NCI-H446 (cell line): ENCODE data around the gene ME3.
"Not testable (repeated sequence)": the region's sequence is repeated elsewhere in the genome, so short reads cannot be mapped to it uniquely, and the experiment has no call there.

Experiments
- DNase-seq, 2 experiments: peaks; one replicate each; lab custom pipeline; 2025; lab: John Stamatoyannopoulos, UW

The ME3 gene

DNA sequence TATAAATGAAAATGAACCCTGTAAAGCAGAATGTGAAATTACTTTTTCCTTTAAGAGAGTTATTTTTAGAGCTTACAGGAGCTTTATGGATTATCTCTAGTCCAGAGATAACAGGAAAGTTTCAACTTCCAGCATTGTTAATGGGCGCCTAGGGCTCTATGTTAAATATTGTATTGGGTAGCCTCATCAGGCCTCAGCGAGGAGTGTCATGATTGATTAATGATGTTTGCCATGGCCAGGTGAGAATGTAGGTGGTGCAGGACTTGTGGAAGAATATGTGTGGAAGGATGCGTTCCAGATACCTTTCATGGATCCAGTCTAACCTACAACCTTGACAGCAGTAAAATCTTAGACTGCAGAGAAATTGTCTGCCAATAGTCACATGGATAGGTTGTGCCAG, 50.6 kb downstream of the ME3 start:
- DNase-seq = no peak

- DNase-seq = no peak
These were observed 51.4 kb downstream of the ME3 start for GRCh38 chr11:86620891-86621521.

DNA sequence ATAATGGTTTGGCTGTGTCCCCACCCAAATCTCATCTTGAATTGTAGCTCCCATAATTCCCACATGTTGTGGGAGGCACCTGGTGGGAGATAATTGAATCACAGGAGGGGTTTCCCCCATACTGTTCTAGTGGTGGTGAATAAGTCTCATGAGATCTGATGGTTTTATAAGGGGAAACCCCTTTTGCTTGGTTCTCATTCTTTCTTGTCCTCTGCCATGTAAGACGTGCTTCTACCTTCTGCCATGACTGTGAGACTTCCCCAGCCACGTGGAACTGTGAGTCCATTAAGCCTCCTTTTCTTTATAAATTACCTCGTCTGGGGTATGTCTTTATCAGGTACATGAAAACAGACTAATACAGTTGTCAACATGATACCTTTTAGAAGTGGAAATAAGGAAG, 53.0 kb downstream of the ME3 start:
- DNase-seq = not testable (repeated sequence)

- no peak for DNase-seq
These were observed 54.9 kb downstream of the ME3 start for GRCh38 chr11:86617502-86617901.

DNA sequence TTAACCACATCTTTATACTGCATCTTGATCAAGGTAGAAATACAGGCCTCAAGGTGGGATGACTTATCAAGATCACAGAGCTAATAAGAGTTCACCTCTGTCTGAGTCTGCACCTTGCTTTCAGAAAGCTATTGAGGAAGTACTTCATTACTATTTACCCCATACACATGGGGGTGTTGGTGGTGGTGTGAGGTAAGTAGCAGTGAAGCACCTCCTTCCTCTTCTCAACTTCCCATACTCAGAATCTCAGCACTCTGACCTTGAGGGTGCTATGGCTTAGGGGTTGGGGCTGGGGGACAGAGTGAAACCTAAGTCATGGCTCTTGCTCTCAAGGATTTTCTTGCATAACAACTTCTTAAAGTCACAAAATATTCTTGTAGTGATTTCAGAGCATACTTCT, 56.9 kb downstream of the ME3 start:
- no peak for DNase-seq

DNA sequence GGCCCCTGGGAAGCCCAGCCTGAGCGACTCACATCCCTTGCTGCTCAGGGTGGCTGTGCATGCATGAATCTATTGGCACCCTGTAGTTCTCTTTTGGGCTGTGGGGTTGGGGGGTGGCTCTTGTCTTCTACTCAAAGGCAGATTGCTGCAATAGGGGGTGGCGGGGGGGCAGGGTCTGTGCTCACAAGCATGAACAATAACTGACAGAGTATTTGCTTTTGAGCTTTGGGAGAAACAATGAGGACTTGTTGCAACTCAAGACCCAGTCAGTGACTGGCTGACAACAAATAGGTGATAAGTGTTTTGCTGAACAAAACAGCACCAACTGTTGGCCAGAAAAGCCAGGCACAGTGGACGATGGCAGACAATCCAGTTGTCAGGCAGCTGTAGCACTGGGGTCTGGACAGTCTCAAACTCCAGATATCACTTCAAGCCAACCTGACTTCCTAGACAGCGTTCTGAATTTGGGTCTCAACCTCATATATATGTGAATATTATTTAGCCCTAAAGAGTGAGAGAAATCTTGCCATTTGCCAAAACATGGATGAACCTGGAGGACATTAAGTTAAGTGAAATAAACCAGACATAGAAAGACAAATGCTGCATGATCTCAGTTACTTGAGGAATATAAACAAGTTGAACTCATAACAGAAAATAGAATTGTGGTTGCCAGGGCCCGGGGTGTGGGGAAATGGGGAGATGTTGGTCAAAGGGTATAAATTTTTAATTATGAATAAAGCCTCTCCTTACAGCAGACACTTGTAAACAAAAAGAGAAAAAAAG, 61.7 kb downstream of the ME3 start:
- no peak for DNase-seq

- peak; percentile 65 to 87 for DNase-seq
These were observed 64.1 kb downstream of the ME3 start for GRCh38 chr11:86608251-86608799.

DNA sequence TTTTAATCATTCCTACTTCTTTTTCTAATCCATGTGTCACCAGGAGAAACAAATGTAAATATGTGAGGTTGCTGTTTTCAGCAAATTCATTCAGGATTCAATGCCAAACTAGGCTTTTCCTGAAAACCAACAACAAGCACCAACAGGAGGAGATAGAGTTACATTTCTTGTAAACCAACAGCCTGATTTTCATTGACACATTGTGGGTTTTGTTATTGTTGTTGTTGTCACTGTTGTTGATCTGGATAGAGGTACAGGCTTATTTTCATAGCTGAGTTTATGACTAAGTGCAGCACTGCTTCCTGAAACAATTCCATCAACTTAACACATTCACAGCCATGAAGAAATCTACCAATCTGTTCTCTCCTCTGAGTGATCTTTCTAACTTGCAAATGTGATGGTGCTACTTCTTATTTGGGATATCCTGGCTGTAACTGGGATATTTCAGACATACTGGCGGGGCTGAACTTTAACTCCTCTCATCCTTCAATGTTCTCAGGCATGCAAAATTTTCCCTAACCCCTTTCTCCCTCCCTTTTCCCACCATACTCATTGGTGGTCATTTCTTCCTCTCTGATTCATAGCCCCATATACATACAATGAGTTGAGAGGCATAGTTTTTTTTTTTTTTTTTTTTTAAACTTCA, 65.5 kb downstream of the ME3 start:
- DNase-seq = no peak

- no peak for DNase-seq
These were observed 66.1 kb downstream of the ME3 start for GRCh38 chr11:86606270-86606835.

DNA sequence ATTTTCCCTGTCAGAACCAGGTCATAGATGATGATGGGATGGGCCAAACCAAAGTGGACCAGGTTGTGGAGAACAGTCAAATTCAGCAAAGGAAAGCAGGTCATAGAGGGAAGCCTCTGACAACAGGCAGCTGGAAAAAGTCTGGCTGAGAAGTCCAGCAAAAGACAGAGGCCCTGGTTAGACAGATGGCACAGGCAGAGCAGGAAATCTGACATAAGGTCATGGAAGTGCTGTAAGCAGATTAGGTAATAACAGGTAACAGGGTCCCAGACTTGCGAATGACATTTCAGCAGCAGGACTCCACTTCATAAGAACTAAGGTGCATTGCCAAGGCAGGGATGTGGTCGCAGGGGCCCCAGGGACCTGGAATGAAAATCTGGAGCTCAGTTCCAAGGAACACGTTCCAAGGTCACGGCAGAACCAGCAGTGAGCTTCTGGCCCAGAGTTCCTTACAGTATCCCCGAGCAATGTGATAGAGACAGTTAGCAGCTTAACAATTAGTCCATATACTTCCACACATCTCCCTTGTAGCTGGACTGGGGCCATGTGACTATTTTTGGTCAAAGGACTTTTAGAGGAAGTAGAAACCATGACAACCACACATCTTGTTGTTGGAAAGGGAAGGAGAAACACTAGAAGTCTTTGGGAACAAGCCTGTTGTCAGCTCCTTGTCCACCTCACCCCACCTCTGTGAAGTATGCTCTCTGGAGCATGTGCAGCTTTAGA, 75.4 kb downstream of the ME3 start:
- DNase-seq = peak in 1 of 2 experiments; percentile 42

DNA sequence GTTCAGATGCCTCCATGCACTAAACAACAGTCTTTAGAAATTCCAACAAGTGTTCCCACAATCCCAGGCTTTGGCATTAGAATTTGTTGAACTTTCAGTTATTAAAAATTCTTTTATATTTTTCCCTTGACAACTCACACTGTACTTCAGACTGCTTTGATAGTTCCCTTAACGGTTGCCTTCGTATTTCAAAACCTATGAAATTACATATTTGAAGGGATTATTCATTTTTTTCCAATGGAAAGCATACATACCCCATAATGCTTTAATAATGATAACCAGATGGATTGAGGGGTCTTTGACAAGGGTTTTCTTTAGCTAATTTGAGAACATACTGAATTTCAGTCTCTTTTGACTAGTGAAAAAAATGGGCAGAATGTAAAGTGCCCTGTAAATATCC, 76.5 kb downstream of the ME3 start:
- DNase-seq = no peak

DNA sequence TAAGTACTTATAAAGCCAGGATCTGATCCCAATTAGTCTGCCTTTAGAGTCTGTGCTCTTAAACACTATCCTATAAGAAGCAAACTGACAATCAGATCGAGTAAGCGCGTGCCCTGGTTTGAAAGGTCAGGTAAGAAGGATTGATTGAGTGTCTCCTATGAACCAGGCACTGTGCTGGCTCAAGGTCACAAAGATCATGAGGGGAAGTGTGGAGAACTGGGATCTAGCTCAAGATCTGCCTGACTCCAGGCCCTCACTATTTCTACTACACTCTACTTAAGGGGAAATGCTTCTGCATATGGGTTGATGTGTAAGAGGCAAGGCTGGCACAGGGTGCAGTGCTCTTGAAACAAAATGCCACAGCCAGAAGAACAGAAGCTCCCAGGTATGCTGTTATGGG, 77.0 kb downstream of the ME3 start:
- no peak for DNase-seq

DNA sequence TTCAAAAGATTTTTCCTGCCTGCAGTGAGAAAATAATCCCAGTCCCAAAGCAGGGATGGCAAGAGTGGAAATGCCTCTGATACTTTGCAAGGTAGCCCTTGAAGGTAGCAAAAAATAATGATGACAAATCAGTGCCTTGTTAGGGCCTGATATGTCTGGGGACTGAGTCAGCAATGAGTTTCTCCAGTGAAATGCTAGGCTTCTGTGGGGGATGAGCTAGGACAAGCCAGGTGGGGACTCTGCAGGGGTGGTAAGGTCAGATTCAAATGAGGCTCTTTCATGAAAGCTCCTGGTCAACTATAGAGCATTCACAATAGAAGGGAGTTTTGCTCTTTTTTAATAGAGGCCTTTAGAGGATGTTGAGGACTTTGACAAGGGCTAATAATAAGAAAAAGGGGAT, 77.7 kb downstream of the ME3 start:
- DNase-seq = no peak

GRCh38 chr11:86593833-86594232, 78.6 kb downstream of the ME3 start:
- DNase-seq = no peak

DNA sequence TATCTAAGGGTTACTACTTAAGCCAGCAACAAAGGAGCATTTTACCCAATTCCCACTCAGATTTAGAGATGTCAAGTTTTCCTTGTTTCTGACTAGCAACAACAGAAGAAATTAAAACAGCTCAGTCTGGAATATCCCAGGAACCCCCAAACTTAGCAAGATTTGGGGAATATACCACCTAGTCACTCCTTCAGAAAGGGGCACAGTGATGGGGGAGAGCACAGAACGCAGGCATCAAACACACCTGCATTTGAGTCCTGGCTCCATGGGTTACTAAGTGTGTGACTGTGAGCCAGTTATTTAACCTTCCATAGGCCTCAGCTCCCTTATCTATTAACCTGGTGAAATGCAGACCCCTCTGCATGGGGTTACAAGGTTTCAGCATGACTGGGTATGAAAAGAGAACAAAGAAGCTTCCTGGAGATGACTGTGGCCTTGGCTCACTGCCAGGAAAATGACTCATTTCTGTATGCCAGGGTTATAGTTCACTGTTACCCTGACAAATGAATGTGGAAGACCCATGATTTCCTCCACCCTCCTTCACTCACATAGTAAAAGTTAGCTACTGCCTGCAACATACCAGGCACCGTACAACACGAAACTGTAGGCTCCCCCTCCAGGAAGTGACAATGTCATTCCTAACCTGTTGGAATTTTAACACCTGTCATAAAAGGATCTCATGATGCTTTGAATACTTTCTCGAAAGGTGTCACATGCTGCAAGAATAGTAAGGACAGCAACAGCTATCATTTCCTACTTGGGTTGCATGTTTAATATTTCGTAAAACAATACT, 79.6 kb downstream of the ME3 start:
- DNase-seq = peak in 1 of 2 experiments; percentile 54

GRCh38 chr11:86592047-86592591, 80.3 kb downstream of the ME3 start:
- no peak for DNase-seq

GRCh38 chr11:86591631-86592030, 80.8 kb downstream of the ME3 start:
- DNase-seq = no peak

DNA sequence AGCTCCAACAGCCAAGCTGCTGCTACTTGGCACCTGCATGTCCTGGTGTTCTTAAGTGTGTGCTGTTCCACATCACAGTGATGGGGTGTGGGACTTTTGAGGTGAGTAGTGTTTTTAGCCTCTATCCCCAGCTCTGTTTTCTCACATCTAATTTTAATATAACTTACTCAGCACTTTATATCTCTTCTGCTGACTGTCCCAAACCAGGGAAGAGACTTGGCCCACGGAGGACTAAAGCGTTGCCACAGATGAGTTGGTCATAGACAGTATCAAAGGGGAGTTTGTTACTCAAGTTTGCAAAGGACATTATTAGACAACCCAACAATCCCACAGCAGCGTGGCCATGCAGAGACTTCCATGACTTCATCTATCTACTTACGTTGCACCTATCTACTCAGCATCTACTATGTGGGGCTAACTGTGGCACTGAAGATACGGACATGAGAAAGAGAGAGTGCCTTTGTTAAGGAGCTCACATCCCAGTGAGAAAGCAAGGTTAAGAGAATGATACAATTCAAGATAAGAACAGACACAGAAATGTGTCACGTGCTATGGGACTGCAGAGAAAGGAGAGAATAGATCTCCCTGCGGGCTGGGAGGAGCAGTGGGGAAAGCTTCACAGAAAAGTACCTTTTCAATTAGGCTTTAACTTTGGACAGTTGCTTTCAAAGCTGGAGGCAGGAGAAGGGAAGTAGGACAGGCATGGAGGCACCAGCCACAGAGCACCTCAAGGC, 82.4 kb downstream of the ME3 start:
- no peak for DNase-seq

- DNase-seq = no peak
These were observed 83.2 kb downstream of the ME3 start for GRCh38 chr11:86589204-86589603.

DNA sequence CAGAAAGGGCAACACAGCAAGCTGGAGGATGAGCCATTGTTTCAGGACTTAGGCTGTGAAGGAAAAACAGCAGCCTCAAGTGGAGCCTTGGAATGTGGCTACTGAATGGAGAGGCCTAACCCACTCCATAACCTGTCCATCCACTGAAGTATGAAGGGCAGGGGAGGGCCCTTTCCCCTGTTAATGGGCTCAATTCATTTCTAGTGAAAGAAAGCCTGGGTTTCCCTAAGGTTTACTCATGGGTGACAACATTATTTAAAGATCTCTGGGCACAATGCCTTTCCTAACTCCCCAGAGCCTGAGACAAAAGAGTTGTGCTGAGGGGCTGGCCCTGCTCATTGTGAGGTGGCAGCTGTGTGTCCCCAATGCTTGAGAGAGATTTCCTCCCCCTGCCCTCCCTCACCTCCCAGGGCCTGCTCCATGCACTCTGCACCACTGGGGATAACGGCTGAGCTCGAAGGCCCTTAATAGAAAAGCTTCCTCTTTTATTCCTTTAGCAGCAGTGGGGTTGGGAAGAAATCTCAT, 83.8 kb downstream of the ME3 start:
- DNase-seq = no peak
